ENCODE measurements around the gene RBFOX2. TPM values are rescaled to one million over a fixed set of nuclear protein-coding genes. Genes with fewer than 3 reads are reported as not detected.

The RBFOX2 gene
- total and polyA plus RNA-seq, 2 donors (not counting 1 experiment from before 2014, with no cell fraction given) = 173 to 190 TPM

- Histone ChIP-seq H2AFZ (ENCODE audit: low read length) (no peak overlapping the region), H3K9me3 (ENCODE audit: control insufficient read depth, insufficient read depth, low read depth, low read length) (no peaks in the 10 kb centered on the region), H3K4me1 (ENCODE audit: control insufficient read depth, extremely low read depth, insufficient read depth, low read length) (no peaks in the 10 kb centered on the region), H3K27me3 (ENCODE audit: control insufficient read depth, insufficient read depth, low read length) (no peaks in the 10 kb centered on the region), H3K4me2 (ENCODE audit: extremely low read depth, insufficient read depth, low read length) (no peak overlapping the region), H3K4me3 (replicated peaks in 1 of 4; ENCODE audit: control extremely low read depth in 1 of 4, insufficient read depth in 1 of 4, low read depth in 3 of 4, low read length in 4 of 4) (no peak overlapping the region), H3K9ac (ENCODE audit: insufficient read depth, low read length) (no peak overlapping the region), H3K36me3 (ENCODE audit: control insufficient read depth, insufficient read depth, low read length) (no peaks in the 10 kb centered on the region), H3K79me2 (ENCODE audit: control insufficient read depth, insufficient read depth, low read length) (peaks cover 20% of the 10 kb centered on the region), H3K27ac (ENCODE audit: insufficient read depth, low read length) (no peak overlapping the region), H4K20me1 (ENCODE audit: control insufficient read depth, extremely low read depth, insufficient read depth, low read length) (no peaks in the 10 kb centered on the region)
- no peak for DNase-seq (ENCODE audit: low read depth in 2 of 2)
- TF ChIP-seq EZH2 (IDR thresholded peaks at IDR 0.05; ENCODE audit: low read length, missing control alignments) (no peak), CTCF (conservative IDR thresholded peaks at IDR 0.05 in 1 of 2, IDR thresholded peaks at IDR 0.05 in 1 of 2; ENCODE audit: low read depth in 1 of 2, low read length in 2 of 2) (no peak)
Measured at GRCh38 chr22:35854334-35854733, 174.3 kb downstream of the RBFOX2 start.

GRCh38 chr22:35852076-35852475 lies 176.5 kb downstream of the RBFOX2 start:
- H3K79me2 ChIP-seq (ENCODE audit: control insufficient read depth, insufficient read depth, low read length) = peaks cover 16% of the 10 kb centered on the region

GRCh38 chr22:35850831-35851230 lies 177.8 kb downstream of the RBFOX2 start:
- no peaks in the 10 kb centered on the region for H3K9me3 ChIP-seq (ENCODE audit: control insufficient read depth, insufficient read depth, low read depth, low read length)
- H3K4me3 ChIP-seq (replicated peaks in 1 of 4; ENCODE audit: control extremely low read depth in 1 of 4, insufficient read depth in 1 of 4, low read depth in 3 of 4, low read length in 4 of 4) = no peak overlapping the region
- H3K9ac ChIP-seq (ENCODE audit: insufficient read depth, low read length) = no peak overlapping the region
- TF ChIP-seq EZH2 (IDR thresholded peaks at IDR 0.05; ENCODE audit: low read length, missing control alignments) = no peak
- no peak for TF ChIP-seq CTCF (conservative IDR thresholded peaks at IDR 0.05 in 1 of 2, IDR thresholded peaks at IDR 0.05 in 1 of 2; ENCODE audit: low read depth in 1 of 2, low read length in 2 of 2)
- DNase-seq (ENCODE audit: low read depth in 2 of 2) = no peak
- no peak overlapping the region for H3K4me2 ChIP-seq (ENCODE audit: extremely low read depth, insufficient read depth, low read length)
- no peak overlapping the region for H3K27ac ChIP-seq (ENCODE audit: insufficient read depth, low read length)
- no peaks in the 10 kb centered on the region for H3K4me1 ChIP-seq (ENCODE audit: control insufficient read depth, extremely low read depth, insufficient read depth, low read length)
- H2AFZ ChIP-seq (ENCODE audit: low read length) = no peak overlapping the region
- no peaks in the 10 kb centered on the region for H3K27me3 ChIP-seq (ENCODE audit: control insufficient read depth, insufficient read depth, low read length)
- H3K36me3 ChIP-seq (ENCODE audit: control insufficient read depth, insufficient read depth, low read length) = no peaks in the 10 kb centered on the region
- H3K79me2 ChIP-seq (ENCODE audit: control insufficient read depth, insufficient read depth, low read length) = peaks cover 14% of the 10 kb centered on the region
- H4K20me1 ChIP-seq (ENCODE audit: control insufficient read depth, extremely low read depth, insufficient read depth, low read length) = no peaks in the 10 kb centered on the region

More at GRCh38 chr22:35852076-35852475, 176.5 kb downstream of the RBFOX2 start:
- Histone ChIP-seq H3K4me3 (replicated peaks in 1 of 4; ENCODE audit: control extremely low read depth in 1 of 4, insufficient read depth in 1 of 4, low read depth in 3 of 4, low read length in 4 of 4) (no peak overlapping the region), H3K4me2 (ENCODE audit: extremely low read depth, insufficient read depth, low read length) (no peak overlapping the region), H4K20me1 (ENCODE audit: control insufficient read depth, extremely low read depth, insufficient read depth, low read length) (no peaks in the 10 kb centered on the region), H3K9me3 (ENCODE audit: control insufficient read depth, insufficient read depth, low read depth, low read length) (no peaks in the 10 kb centered on the region), H3K36me3 (ENCODE audit: control insufficient read depth, insufficient read depth, low read length) (no peaks in the 10 kb centered on the region), H3K9ac (ENCODE audit: insufficient read depth, low read length) (no peak overlapping the region), H3K27me3 (ENCODE audit: control insufficient read depth, insufficient read depth, low read length) (no peaks in the 10 kb centered on the region), H3K4me1 (ENCODE audit: control insufficient read depth, extremely low read depth, insufficient read depth, low read length) (no peaks in the 10 kb centered on the region), H3K27ac (ENCODE audit: insufficient read depth, low read length) (no peak overlapping the region), H2AFZ (ENCODE audit: low read length) (no peak overlapping the region)
- TF ChIP-seq EZH2 (IDR thresholded peaks at IDR 0.05; ENCODE audit: low read length, missing control alignments) = no peak
- no peak for TF ChIP-seq CTCF (conservative IDR thresholded peaks at IDR 0.05 in 1 of 2, IDR thresholded peaks at IDR 0.05 in 1 of 2; ENCODE audit: low read depth in 1 of 2, low read length in 2 of 2)
- no peak for DNase-seq (ENCODE audit: low read depth in 2 of 2)

Measured in fibroblast of lung (primary cell).